ENCODE measurements around the gene CAPZA2.
"Not testable (repeated sequence)": the region's sequence is repeated elsewhere in the genome, so short reads cannot be mapped to it uniquely, and the experiment has no call there.

Gene CAPZA2

GRCh38 chr7:116922545-116922944 lies 60.2 kb downstream of the CAPZA2 start:
- DNase-seq, result no peak

- DNase-seq, result no peak
Observed at GRCh38 chr7:116924741-116925140, 62.4 kb downstream of the CAPZA2 start.

- DNase-seq, result no peak
Observed at GRCh38 chr7:116929021-116929420, 66.6 kb downstream of the CAPZA2 start.

GRCh38 chr7:116929914-116930913 lies 67.8 kb downstream of the CAPZA2 start:
- peak; percentile 78 for DNase-seq

GRCh38 chr7:116932566-116932965 lies 70.2 kb downstream of the CAPZA2 start:
- DNase-seq, result no peak

- DNase-seq, result no peak
Observed at GRCh38 chr7:116933465-116933864, 71.1 kb downstream of the CAPZA2 start.

GRCh38 chr7:116934580-116934979 lies 72.2 kb downstream of the CAPZA2 start:
- no peak for DNase-seq

GRCh38 chr7:116936844-116937243 lies 74.5 kb downstream of the CAPZA2 start:
- not testable (repeated sequence) for DNase-seq

GRCh38 chr7:116938678-116939077 lies 76.3 kb downstream of the CAPZA2 start:
- DNase-seq, result no peak

GRCh38 chr7:116940689-116941370 lies 78.4 kb downstream of the CAPZA2 start:
- no peak for DNase-seq

- DNase-seq, result no peak
Observed at GRCh38 chr7:116942504-116942903, 80.1 kb downstream of the CAPZA2 start.

- no peak for DNase-seq
Observed at GRCh38 chr7:116948934-116949333, 86.5 kb downstream of the CAPZA2 start.

- DNase-seq, result no peak
Observed at GRCh38 chr7:116949941-116950801, 87.8 kb downstream of the CAPZA2 start.

- DNase-seq, result no peak
Observed at GRCh38 chr7:116950889-116951351, 88.5 kb downstream of the CAPZA2 start.

GRCh38 chr7:116951366-116952292 lies 89.2 kb downstream of the CAPZA2 start:
- DNase-seq, result no peak

GRCh38 chr7:116952635-116953371 lies 90.4 kb downstream of the CAPZA2 start:
- DNase-seq, result no peak

- peak; percentile 71 for DNase-seq
Observed at GRCh38 chr7:116953372-116953905, 91.1 kb downstream of the CAPZA2 start, which contains the start of gene ST7. Gene ST7, plus strand, starts transcription at chr7:116953501. Its CDS starts 40 bp downstream, at chr7:116953541.

- DNase-seq, result peak; percentile 21
Observed at GRCh38 chr7:116953906-116954838, 91.8 kb downstream of the CAPZA2 start.

- no peak for DNase-seq
Observed at GRCh38 chr7:116955340-116955739, 93.0 kb downstream of the CAPZA2 start.

Data from activated naive CD4-positive, alpha-beta T cell treated with Interleukin-2 at 50 U/mL for 16 hours (primary cell).